Right lobe of liver (tissue), 4 donors: Measurements from ENCODE around the gene HIBCH.

Experiments
- CTCF ChIP-seq, 4 donors: fragments of 200-600 bp in 3 of 4; fragments of 450-650 bp in 1 of 4; IDR thresholded peaks; one replicate each; pipeline versions ENCODE4 v1.5.1 to v1.8.0; 2016 to 2022; ENCODE audit warnings: antibody characterized with exemption in 4 of 4, mild to moderate bottlenecking in 2 of 4
- POLR2A ChIP-seq: fragments of 450-650 bp; IDR thresholded peaks from one replicate; pipeline ENCODE4 v1.6.1; 2017; ENCODE audit warnings: antibody characterized with exemption, mild to moderate bottlenecking
- donor health status: DM: no; HTN: no; CAD: no.
- donor health status: DM: no; HTN: no; CAD: no.
- donor health status: DM: no; HTN: yes; CAD: no.

- TF ChIP-seq CTCF (IDR thresholded peaks at IDR 0.05) (no peak), POLR2A (no peak)
These were observed 38.0 kb upstream of the HIBCH start for GRCh38 chr2:190357600-190357999.
